ENCODE data around the gene PLXNB2.

DNA sequence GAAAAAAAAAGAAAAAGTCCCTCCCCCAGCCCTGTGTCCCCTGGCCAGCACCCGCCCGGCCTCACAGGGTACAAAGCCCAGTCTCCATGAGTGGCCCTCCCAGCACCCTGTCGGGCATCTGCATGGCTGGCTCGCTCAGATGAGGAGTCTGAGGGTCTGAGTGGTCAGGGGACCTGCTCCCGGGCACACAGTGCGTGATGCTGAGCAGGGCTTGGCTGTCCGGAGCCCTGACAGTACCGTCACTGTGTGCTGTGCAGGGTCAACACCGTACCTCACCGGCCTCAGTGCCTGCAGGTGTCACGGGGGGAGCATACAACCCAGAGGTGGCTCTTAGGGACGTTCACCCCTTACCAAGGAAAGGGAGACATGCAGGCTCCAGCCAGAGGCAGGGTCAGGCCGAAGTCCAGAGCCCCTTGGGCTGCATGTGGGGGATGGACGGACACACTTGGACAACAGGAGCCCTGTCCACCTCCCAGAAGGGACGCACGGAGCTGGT, 3.6 kb upstream of the PLXNB2 start:
- TF ChIP-seq, protein P1, sequence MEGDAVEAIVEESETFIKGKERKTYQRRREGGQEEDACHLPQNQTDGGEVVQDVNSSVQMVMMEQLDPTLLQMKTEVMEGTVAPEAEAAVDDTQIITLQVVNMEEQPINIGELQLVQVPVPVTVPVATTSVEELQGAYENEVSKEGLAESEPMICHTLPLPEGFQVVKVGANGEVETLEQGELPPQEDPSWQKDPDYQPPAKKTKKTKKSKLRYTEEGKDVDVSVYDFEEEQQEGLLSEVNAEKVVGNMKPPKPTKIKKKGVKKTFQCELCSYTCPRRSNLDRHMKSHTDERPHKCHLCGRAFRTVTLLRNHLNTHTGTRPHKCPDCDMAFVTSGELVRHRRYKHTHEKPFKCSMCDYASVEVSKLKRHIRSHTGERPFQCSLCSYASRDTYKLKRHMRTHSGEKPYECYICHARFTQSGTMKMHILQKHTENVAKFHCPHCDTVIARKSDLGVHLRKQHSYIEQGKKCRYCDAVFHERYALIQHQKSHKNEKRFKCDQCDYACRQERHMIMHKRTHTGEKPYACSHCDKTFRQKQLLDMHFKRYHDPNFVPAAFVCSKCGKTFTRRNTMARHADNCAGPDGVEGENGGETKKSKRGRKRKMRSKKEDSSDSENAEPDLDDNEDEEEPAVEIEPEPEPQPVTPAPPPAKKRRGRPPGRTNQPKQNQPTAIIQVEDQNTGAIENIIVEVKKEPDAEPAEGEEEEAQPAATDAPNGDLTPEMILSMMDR (IDR thresholded peaks at IDR 0.05) = no peak
- no peak for TF ChIP-seq POLR2AphosphoS5 (IDR thresholded peaks at IDR 0.05; ENCODE audit: low read depth, low read length)
- TF ChIP-seq REST (IDR thresholded peaks at IDR 0.05; ENCODE audit: insufficient read depth in 1 of 2, low read depth in 2 of 2, low read length in 1 of 2) = no peak
- TF ChIP-seq SIN3A (IDR thresholded peaks at IDR 0.05; ENCODE audit: borderline replicate concordance, insufficient read depth, low read depth, low read length) = no peak
- TF ChIP-seq TCF7L2 (IDR thresholded peaks at IDR 0.05; ENCODE audit: low read depth, low read length) = no peak

Measured in Panc1 (cell line).